NCI-H128 (cell line): ENCODE results near the gene PLEKHD1.
A peak's percentile ranks its signal among the peaks of the same experiment; 100 is the strongest.
"Not testable (repeated sequence)": the region's sequence is repeated elsewhere in the genome, so short reads cannot be mapped to it uniquely, and the experiment has no call there.

Experiments
- DNase-seq: peaks from one replicate; lab custom pipeline; 2025; ENCODE audit not compliant: unreplicated experiment; lab: John Stamatoyannopoulos, UW

Gene PLEKHD1

DNA sequence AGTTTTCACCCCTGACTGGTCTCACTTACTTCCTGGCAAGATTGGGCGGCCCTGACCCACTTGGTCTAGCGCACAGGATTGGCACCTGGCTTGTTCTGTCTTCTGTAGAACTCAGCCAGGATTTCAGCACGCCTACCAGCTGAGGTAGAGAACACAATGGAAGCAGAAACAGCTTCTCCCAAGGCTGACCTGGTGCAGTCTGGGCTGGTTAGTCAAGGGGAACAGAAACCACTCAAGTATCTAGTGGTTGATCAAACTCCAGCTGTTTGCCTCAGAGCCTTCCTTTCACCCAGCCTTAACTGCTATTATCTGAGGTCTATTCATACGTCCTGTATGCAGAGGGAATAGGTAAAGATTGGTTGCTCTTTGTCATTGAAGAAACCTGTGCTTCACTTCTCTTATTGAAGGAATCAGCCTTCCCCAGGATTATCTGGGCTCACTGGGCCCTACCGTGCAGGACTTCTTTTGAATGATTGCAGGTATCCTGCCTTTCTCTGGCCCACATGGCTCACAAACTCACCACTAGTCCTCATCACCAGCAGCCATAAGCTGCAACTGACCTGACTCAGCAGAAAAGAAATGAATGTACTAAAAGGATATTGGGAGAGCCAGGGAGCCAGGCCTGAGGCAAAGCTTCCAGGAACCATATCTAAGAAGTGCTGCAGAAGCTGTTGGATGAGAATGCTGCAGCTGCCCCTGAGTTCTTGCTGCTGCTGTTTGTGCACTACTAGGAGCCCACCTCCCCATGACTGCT lies 2.5 kb upstream of the PLEKHD1 start:
- no peak for DNase-seq

- DNase-seq, result no peak
These were observed 624 bp upstream of the PLEKHD1 start for GRCh38 chr14:69483765-69484443.

GRCh38 chr14:69485315-69485660 lies 760 bp downstream of the PLEKHD1 start:
- DNase-seq, result no peak

- no peak for DNase-seq
These were observed 1.2 kb downstream of the PLEKHD1 start for GRCh38 chr14:69485701-69486100.

DNA sequence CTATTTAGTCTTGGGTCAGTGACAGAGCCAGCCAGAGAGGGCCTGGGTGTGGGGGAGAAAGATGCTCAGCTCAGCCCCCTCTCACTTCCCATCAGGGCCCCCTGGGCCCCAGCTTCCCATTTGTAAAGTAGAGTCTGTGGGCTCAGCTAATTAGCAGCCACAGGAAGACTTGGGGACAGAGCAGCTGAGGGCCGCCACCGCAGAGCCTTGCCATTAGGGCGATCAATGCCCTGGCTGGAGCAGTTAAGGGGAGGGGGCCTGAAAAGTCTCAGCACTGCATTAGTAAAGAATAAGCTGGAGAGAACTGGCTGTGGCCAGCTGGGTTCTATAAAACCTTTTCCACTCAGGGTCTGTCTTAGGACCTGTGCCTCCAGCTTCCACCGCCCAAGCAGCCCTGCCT lies 2.7 kb downstream of the PLEKHD1 start:
- no peak for DNase-seq

DNA sequence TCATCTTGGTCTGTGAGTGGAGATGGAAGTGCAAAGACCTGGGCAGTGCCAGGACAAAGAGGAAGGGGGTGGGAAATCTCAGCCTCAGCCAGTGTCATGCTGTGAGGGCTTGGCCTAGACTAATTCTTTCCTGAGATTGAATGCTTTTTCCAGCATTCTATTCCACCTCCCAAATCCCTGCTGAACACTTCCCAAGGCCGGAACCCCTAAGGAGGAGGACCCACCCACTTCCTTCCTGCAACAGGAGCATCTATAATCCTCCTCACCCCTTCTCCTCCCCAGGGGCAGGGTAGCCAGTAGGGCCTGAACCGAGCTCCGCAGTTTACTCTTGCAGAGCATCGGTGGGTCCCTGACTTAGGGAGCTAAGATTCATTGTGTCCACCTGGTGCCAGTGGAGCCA lies 3.2 kb downstream of the PLEKHD1 start:
- DNase-seq, result no peak

GRCh38 chr14:69489495-69489894 lies 5.0 kb downstream of the PLEKHD1 start:
- DNase-seq, result no peak

GRCh38 chr14:69490219-69490918 lies 5.8 kb downstream of the PLEKHD1 start:
- no peak for DNase-seq

DNA sequence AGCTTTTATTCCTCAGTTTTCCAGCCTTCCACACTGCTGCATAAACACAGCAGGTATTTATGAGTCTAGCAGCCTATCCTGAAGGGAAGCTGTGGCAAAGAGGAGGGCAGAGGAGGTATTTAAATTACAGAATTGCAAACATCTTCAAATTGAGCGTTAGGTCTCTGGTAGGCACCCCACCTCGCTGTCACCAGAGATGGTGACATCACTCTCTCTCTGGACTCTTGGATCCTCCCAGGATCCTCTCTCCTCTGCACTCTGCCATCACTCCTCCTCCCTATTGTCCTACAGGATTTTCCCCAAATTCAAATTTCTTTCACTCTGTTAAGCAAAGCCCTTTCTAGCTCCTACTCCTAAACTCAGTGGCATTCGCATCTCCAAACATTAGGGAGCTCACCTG lies 6.7 kb downstream of the PLEKHD1 start:
- no peak for DNase-seq

DNA sequence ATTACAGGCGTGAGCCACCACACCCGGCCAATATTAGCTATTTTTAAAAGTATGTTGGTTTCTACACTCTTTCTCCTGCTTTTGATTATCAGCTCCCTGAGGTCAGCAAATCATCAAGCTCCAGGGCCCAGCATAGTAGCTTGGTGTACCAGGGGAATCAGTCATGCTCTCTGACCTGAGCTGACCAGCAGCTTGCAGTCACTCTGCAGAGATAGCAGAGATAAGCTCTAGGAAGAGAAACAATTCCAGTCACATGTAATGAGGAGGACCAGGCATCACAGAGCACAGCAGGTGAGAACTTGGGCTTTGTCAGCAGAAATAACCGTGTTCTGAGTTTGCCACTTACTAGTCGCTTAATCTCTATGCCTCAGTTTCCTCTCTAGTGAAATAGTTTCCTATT lies 8.5 kb downstream of the PLEKHD1 start:
- no peak for DNase-seq

DNA sequence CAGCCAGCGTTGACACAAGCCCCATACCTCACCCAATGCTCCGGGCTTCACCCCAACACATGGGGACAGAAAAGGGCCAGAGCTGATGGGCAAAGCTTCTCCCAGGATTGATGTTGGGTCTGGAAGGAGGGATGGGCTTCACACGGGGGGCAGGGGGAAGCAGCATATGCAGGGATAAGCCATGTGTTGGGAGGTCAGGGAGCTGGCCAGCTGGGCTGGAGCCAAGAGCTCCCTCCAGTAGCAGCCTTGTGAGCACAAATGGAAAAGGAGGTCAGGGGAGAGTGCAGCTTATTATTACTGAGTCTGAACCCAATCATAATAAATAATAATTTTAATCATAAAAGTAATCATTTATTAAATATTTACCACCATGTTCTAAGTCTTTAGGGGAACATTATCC lies 9.3 kb downstream of the PLEKHD1 start:
- no peak for DNase-seq

GRCh38 chr14:69495341-69495921 lies 10.9 kb downstream of the PLEKHD1 start:
- DNase-seq, result no peak

- DNase-seq, result not testable (repeated sequence)
These were observed 13.3 kb downstream of the PLEKHD1 start for GRCh38 chr14:69497866-69498265.

DNA sequence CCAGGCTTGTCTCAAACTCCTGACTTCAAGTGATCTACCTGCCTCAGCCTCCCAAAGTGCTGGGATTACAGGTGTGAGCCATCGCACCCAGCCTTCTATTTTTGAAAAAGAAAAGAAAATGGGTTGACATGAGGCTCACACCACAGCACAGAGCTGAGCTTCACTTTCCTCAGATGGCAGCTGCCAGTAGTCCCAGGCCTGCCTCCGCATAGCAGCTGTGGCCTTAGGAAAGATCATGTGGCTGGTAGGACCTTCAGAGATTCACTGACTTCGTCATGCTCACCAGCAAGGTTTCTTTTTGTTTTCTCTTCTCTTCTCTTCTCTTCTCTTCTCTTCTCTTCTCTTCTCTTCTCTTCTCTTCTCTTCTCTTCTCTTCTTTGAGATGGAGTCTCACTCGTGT lies 13.8 kb downstream of the PLEKHD1 start:
- DNase-seq, result not testable (repeated sequence)

- no peak for DNase-seq
These were observed 14.9 kb downstream of the PLEKHD1 start for GRCh38 chr14:69499436-69499835.

GRCh38 chr14:69500096-69500495 lies 15.6 kb downstream of the PLEKHD1 start:
- no peak for DNase-seq

DNA sequence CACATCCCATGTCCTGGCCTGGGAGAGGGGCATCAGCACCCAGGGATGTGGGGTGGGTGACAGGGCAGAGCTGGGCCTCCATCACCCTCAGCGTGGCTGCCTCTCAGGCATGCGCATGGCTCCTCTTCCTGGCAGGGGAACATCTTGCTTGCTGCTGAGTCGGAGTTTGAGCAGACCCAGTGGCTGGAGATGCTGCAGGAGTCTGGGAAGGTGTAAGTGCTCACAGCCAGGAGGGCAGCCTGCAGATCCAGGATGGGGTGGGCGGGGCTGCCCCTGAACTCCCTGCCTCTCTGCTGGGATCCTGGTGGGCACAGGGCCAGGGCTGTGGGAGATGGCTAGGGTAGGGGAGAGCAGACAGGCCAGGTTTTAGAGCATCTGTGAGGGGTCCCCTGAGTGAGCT lies 16.2 kb downstream of the PLEKHD1 start:
- no peak for DNase-seq

DNA sequence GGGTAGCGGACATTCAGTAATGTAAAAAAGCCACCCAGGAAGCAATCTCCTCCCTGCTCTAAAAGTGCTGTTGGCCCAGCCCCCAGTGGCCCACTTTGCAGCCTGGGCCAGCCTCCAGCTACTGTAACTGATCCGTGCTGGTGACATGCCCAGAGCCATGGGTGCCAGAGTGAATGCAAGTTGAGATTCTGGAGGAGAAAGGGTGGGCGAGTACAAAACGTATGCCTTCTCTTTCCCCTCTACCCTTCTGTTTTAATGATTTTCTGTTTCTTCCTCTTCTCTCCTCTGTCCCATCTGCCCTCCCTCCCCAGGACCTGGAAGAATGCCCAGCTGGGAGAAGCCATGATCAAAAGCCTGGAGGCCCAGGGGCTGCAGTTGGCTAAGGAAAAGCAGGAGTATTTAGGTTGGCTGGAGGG lies 16.9 kb downstream of the PLEKHD1 start:
- peak; percentile 31 for DNase-seq

DNA sequence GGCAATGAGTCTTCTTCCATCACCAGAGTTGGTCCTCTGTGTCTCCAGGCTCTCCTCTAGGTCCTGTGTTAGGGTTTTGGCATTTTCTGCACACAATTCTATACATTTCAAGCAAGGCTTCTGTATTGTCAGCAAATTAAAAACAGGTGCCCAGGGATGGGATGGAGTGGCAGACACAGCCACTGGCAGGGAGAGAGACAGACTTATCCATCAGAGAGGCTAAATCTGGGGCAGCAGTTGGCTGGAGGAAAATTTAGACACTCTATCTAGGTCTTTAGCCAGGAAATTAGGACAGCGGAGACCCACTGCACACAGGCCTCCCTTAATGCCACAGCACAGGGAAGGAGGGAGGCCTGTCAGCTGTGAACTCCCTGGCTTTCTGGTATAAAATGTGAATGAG lies 20.2 kb downstream of the PLEKHD1 start:
- no peak for DNase-seq

GRCh38 chr14:69505338-69506240 lies 21.1 kb downstream of the PLEKHD1 start:
- no peak for DNase-seq

DNA sequence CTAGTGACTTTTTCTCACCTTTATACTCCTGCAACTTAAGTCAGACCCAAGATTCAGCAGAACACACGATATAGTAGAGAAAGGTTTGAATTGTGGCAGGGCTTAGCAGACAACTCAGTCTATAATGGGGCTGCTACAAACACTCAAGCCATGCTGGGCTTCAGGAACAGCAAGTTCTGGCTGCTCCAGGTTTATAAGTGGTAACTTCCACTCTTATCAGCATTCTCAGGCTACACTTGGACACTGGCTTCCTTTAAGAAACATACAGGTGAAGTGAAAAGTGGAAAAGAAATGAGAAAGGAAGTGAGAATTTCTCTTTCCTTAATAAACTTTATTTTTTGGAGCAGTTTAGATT lies 21.7 kb downstream of the PLEKHD1 start:
- DNase-seq, result no peak
